Measurements from ENCODE around the gene RALGPS1. TPM values are rescaled to one million over a fixed set of nuclear protein-coding genes. Genes with fewer than 3 reads are reported as not detected.

Gene RALGPS1
- total and polyA plus RNA-seq, 2 experiments from 2014 or later = 13.1 to 22.1 TPM

- Histone ChIP-seq H2AFZ (no peak overlapping the region), H3K4me3 (no peak overlapping the region), H3K4me2 (no peak overlapping the region), H3K4me1 (ENCODE audit: insufficient read depth) (peaks cover 11% of the 10 kb centered on the region), H3K36me3 (replicated peaks; ENCODE audit: insufficient read depth, low read depth) (no peaks in the 10 kb centered on the region), H3K27ac (no peak overlapping the region), H3K79me2 (no peaks in the 10 kb centered on the region), H3K9me2 (replicated peaks; ENCODE audit: insufficient read depth) (no peaks in the 10 kb centered on the region), H3K27me3 (no peaks in the 10 kb centered on the region), H3K9me3 (ENCODE audit: low read depth) (no peaks in the 10 kb centered on the region), H4K20me1 (ENCODE audit: insufficient read depth, poor library complexity, severe bottlenecking) (no peaks in the 10 kb centered on the region)
- no peak for DNase-seq (ENCODE audit: low spot score)
- 92% methylated on average over 4 of the region's 4 CpGs for WGBS (ENCODE audit: low lambda C conversion rate, missing lambda C conversion rate)
- TF ChIP-seq CTCF (IDR thresholded peaks at IDR 0.05; ENCODE audit: poor library complexity) (no peak), EZH2 (IDR thresholded peaks at IDR 0.05; ENCODE audit: borderline replicate concordance) (no peak), EZH2phosphoT487 (IDR thresholded peaks at IDR 0.05; ENCODE audit: low read depth, severe bottlenecking, unreplicated experiment) (no peak)
These were observed 121.4 kb downstream of the RALGPS1 start for GRCh38 chr9:127035948-127036347.

DNA sequence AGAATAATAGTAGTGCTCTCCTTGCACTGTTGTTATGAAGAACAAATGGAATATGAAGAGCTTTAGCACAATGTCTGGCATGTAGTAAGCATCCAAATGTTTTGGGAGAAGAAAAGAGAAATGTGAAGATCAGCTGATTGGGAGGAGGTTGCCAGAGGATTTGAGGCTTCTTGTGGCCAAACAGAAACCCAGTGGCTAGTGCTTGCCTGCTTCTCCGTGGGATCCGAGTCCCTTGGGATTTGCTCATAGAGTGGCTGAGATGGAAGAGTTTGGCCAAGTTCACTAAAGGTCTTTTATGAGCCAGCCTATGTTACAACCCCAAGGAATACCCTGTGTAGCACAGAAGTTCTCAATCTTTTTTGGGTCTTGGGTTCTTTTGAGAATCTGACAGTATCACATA lies 121.9 kb downstream of the RALGPS1 start:
- Histone ChIP-seq H3K36me3 (replicated peaks; ENCODE audit: insufficient read depth, low read depth) (no peaks in the 10 kb centered on the region), H4K20me1 (ENCODE audit: insufficient read depth, poor library complexity, severe bottlenecking) (no peaks in the 10 kb centered on the region), H3K4me1 (ENCODE audit: insufficient read depth) (peaks cover 11% of the 10 kb centered on the region), H3K4me3 (no peak overlapping the region), H3K79me2 (no peaks in the 10 kb centered on the region), H3K9me2 (replicated peaks; ENCODE audit: insufficient read depth) (no peaks in the 10 kb centered on the region), H3K27me3 (no peaks in the 10 kb centered on the region), H3K4me2 (no peak overlapping the region), H3K27ac (no peak overlapping the region), H2AFZ (no peak overlapping the region), H3K9me3 (ENCODE audit: low read depth) (no peaks in the 10 kb centered on the region)
- no peak for DNase-seq (ENCODE audit: low spot score)
- no peak for TF ChIP-seq EZH2 (IDR thresholded peaks at IDR 0.05; ENCODE audit: borderline replicate concordance)
- TF ChIP-seq CTCF (IDR thresholded peaks at IDR 0.05; ENCODE audit: poor library complexity) = no peak
- no peak for TF ChIP-seq EZH2phosphoT487 (IDR thresholded peaks at IDR 0.05; ENCODE audit: low read depth, severe bottlenecking, unreplicated experiment)
- WGBS (ENCODE audit: low lambda C conversion rate, missing lambda C conversion rate) = 97% methylated on average over 2 of the region's 2 CpGs

DNA sequence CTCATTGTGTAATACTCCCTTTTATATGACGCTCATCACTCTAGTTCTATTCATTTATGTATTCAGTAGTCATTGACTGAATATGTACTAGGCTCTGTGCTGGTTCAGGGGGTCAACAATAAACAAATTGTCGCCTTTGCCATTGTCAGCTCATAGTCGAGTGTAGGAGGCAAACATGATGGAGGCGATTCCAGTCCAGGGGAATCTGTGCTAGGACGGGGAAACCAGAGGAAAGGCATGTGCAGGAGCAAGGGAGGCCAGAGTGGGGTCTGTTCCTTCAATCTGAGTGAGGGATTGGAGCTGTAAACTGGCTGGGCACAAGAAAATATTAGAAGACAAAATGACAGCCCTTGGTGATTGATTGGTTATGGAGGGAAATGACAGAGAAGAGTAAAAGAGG lies 123.9 kb downstream of the RALGPS1 start:
- Histone ChIP-seq H3K4me3 (no peak overlapping the region), H3K9me3 (ENCODE audit: low read depth) (no peaks in the 10 kb centered on the region), H3K27ac (no peak overlapping the region), H3K4me2 (no peak overlapping the region), H4K20me1 (ENCODE audit: insufficient read depth, poor library complexity, severe bottlenecking) (no peaks in the 10 kb centered on the region), H3K79me2 (no peaks in the 10 kb centered on the region), H3K9me2 (replicated peaks; ENCODE audit: insufficient read depth) (no peaks in the 10 kb centered on the region), H2AFZ (no peak overlapping the region), H3K36me3 (replicated peaks; ENCODE audit: insufficient read depth, low read depth) (no peaks in the 10 kb centered on the region), H3K27me3 (no peaks in the 10 kb centered on the region), H3K4me1 (ENCODE audit: insufficient read depth) (no peaks in the 10 kb centered on the region)
- TF ChIP-seq EZH2phosphoT487 (IDR thresholded peaks at IDR 0.05; ENCODE audit: low read depth, severe bottlenecking, unreplicated experiment) = no peak
- TF ChIP-seq CTCF (IDR thresholded peaks at IDR 0.05; ENCODE audit: poor library complexity) = no peak
- no peak for TF ChIP-seq EZH2 (IDR thresholded peaks at IDR 0.05; ENCODE audit: borderline replicate concordance)
- DNase-seq (ENCODE audit: low spot score) = no peak
- 91% methylated on average over 5 of the region's 5 CpGs for WGBS (ENCODE audit: low lambda C conversion rate, missing lambda C conversion rate)

GRCh38 chr9:127039492-127039891 lies 124.9 kb downstream of the RALGPS1 start:
- WGBS (ENCODE audit: low lambda C conversion rate, missing lambda C conversion rate) = 96% methylated on average over 2 of the region's 2 CpGs
- TF ChIP-seq EZH2 (IDR thresholded peaks at IDR 0.05; ENCODE audit: borderline replicate concordance) (no peak), CTCF (IDR thresholded peaks at IDR 0.05; ENCODE audit: poor library complexity) (no peak), EZH2phosphoT487 (IDR thresholded peaks at IDR 0.05; ENCODE audit: low read depth, severe bottlenecking, unreplicated experiment) (no peak)
- no peak for DNase-seq (ENCODE audit: low spot score)

More at GRCh38 chr9:127039492-127039891, 124.9 kb downstream of the RALGPS1 start:
- Histone ChIP-seq H3K9me3 (ENCODE audit: low read depth) (no peaks in the 10 kb centered on the region), H3K4me1 (ENCODE audit: insufficient read depth) (no peaks in the 10 kb centered on the region), H3K79me2 (no peaks in the 10 kb centered on the region), H3K4me2 (no peak overlapping the region), H3K27me3 (no peaks in the 10 kb centered on the region), H3K9me2 (replicated peaks; ENCODE audit: insufficient read depth) (no peaks in the 10 kb centered on the region), H2AFZ (no peak overlapping the region), H3K36me3 (replicated peaks; ENCODE audit: insufficient read depth, low read depth) (no peaks in the 10 kb centered on the region), H4K20me1 (ENCODE audit: insufficient read depth, poor library complexity, severe bottlenecking) (no peaks in the 10 kb centered on the region), H3K4me3 (no peak overlapping the region), H3K27ac (no peak overlapping the region)
